HG03354 (cell line): ENCODE measurements around the gene SIGLEC7.
"Not testable (repeated sequence)": the region's sequence is repeated elsewhere in the genome, so short reads cannot be mapped to it uniquely, and the experiment has no call there.

Experiments used
- ATAC-seq: cut with Tn5 transposase; IDR thresholded peaks from one replicate; pipeline ENCODE4 v1.9.1; 2021; ENCODE audit warnings: mild to moderate bottlenecking; ENCODE audit not compliant: unreplicated experiment, poor library complexity, severe bottlenecking

SIGLEC7 gene

DNA sequence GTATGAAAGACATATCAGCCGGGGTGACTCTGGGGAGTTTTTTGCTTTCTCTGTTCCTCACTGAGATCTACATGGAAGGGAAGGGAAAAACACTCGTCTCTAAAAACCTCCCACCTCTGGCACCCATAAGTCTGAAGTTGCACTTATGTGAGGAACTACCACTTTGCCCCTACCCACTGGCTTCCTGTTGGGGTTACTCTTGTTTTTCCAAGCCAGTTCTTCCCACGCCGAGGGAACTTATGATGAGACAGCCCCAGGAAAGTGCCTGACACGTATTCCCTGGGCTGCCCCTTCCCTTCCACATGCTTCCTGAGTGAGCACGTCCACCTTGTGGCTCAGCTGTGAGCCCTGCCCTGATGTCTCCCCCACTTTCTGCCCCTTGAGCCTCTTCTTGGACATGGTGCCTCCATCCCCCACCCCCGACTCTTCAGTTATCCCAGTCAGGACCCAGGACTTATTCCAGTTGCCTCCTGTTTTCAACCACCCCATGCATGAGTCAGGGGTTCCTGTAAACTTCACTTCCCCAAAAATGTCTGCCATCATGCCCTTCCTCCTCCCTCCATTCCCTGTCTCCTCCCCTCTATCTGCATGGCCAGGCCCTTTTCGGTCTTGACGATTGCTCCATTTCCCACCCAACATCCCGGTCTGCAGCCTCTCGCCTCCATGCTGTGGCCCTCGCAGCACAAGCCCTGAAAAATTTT, 5.1 kb upstream of the SIGLEC7 start:
- ATAC-seq: no peak

- no peak for ATAC-seq
These were observed 4.2 kb upstream of the SIGLEC7 start for GRCh38 chr19:51137792-51138425.

DNA sequence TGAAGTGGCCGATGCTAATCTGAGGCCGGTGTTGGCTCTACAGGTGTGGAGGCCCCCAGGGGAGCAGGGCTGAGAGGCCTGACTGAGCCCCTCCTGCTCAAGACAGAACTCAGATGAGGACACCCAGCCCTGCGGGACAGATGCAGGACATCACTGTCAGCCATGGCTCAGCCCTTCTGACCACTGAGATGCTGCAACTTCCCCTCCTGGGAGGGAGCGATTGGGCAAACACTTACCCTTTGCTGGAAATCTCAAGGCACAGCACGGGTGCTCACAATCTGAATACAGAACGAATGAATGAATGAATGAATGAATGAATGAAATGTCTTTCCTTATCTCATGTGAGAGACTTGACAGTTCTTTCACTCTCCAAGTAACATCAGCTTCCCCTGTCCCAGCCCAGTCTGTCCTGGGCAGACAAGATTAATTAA, 3.5 kb upstream of the SIGLEC7 start:
- ATAC-seq: no peak

- no peak for ATAC-seq
These were observed 2.6 kb upstream of the SIGLEC7 start for GRCh38 chr19:51139299-51140014.

DNA sequence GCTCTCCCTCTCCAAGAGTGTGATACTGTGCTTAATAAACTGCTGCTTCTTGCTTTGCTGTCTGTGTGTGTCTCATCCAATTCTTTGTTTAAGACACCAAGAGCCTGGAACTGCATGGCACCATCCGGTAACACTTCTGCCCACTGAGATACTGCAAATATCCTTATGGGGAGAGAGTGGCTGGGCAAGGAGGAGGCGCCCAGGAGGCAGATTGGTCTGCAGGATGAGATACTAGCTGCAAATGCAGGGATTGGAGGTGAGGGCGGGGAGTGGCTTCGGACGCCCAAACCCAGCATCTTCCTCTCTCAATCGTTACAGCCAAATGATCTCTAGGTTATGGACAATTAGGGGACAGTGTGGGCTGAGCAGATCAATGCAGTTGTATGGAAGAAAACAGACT, 1.7 kb upstream of the SIGLEC7 start:
- no peak for ATAC-seq

- ATAC-seq: no peak
These were observed 920 bp upstream of the SIGLEC7 start for GRCh38 chr19:51141181-51141580.

GRCh38 chr19:51142809-51143475, 841 bp downstream of the SIGLEC7 start:
- ATAC-seq: not testable (repeated sequence)

GRCh38 chr19:51143486-51143885, 1.4 kb downstream of the SIGLEC7 start:
- no peak for ATAC-seq

- ATAC-seq: no peak
These were observed 2.5 kb downstream of the SIGLEC7 start for GRCh38 chr19:51144482-51145045.

GRCh38 chr19:51145916-51146493, 3.9 kb downstream of the SIGLEC7 start:
- ATAC-seq: no peak

GRCh38 chr19:51146751-51147150, 4.7 kb downstream of the SIGLEC7 start:
- ATAC-seq: no peak

DNA sequence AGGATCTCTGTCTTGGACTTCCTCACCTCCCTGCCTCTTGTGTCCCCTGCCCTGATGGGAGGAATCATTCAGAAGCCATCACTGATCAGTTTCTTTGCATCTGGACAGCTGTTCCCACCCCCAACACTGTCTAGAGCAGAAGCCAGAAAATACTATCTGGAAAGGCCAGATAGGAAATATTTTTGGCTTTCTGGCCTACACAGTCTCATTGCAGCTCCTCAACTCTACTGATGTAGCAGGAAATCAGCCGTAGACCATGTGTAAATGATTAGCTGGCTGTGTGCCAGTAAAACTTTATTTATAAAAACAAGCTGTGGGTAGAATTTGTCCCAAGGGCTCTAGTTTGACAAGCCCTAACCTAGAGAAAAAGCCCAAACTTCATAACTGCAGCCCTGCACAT, 5.6 kb downstream of the SIGLEC7 start:
- no peak for ATAC-seq

DNA sequence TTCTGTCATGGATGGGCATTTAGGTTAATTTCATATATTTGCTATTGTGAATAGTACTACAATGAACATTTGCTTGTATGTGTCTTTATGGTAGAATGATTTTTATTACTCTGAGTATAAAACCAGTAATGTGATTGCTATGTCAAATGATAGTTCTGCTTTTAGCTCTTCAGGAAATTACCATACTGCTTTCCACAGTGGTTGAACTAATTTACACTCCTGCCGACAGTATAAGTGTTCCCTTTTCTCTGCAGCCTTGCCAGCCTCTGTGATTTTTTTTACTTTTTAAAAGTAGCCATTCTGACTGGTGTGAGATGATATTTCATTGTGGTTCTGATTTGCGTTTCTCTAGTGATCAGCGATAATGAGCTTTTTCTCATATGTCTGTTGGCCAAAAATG, 6.5 kb downstream of the SIGLEC7 start:
- ATAC-seq: no peak

DNA sequence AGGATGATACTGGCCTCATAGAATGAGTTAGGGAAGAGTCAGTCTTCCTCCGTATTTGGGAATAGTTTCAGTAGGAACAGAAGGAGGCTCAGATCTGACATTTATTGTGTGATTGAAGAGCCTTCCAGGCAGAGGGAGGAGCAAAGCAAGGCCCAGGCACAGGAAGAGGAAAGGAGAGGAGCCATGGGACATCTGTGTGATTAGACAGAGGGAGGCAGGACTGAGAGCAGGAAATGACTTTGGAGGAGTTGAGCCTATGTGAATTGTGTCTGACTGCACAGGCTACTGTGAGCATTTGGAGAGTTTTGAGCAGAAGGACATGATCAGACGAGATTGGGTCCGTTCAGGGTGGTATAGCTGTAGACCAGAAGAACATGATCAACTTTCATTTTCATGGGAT, 8.5 kb downstream of the SIGLEC7 start:
- no peak for ATAC-seq

DNA sequence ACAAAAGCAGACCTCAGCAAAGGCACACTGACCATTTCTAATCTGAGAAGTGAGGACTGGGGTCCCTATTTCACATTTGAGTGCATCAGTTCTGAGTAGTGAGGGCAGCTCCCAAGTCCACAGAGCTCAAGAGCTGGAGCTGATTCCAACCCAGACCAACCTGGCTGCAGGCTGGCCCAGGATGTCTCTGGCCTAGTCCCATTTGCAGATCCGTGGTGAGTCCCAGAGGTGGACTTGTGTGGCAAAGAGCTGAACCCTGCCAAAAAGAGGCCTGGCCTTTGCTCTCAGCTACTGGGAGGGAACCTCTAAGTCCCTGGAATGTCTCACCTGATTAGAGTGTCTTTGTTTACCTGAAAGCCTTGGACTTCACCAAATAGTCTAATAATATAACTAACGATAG, 14.6 kb downstream of the SIGLEC7 start:
- no peak for ATAC-seq

DNA sequence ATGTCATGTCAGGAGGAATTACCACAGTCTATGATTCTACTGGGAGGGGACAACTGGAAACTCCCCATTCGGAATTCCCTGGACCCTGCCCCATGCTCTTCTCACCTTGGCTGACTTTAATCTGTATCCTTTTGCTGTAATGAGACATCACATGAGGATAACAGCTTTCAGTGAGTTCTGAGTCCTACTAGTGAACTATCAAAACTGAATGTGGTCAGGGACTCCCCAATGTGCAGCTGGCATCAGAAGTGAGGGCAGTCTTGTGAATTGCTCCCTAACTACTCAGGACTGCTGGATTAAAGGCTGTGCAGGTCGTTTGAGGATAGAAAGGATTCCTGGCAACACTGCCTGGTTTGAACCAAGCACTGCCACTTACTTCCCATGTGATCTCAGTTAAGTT, 15.2 kb downstream of the SIGLEC7 start:
- no peak for ATAC-seq

GRCh38 chr19:51158474-51159129, 16.5 kb downstream of the SIGLEC7 start:
- ATAC-seq: no peak

DNA sequence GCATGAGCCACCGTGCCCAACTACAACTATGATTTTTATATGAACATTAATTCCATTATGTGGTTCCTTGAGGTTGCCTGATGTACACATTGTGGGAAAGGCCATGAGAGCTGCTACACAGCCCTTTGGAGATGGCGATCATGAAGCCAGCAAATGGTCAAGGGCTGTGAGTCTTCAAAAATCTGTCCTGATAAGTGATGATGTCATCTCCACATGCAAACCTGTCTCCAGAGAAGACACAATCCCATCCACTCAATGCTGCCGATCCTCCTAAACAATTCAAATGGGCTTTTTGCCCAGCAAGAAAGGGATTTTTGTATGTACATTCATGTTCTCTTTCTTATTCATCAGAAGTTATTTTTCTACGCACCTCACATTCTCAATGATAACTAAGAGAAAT, 17.6 kb downstream of the SIGLEC7 start:
- ATAC-seq: no peak

- no peak for ATAC-seq
These were observed 19.2 kb downstream of the SIGLEC7 start for GRCh38 chr19:51161266-51161665.
